K562 (cell line): ENCODE results near the gene NRN1L. TPM values are rescaled to one million over a fixed set of nuclear protein-coding genes. Genes with fewer than 3 reads are reported as not detected.

Experiments
- AFF4 ChIP-seq: sonication (generic); formaldehyde crosslinking; IDR thresholded peaks from 2 replicates; pipeline ENCODE4 v1.8.0; 2023; ENCODE audit warnings: mild to moderate bottlenecking, missing genetic modification reagents
- ARID2 ChIP-seq: fragments of 450-650 bp; IDR thresholded peaks from 2 replicates; pipeline ENCODE4 v1.6.1; 2017; ENCODE audit warnings: antibody characterized with exemption, mild to moderate bottlenecking
- ATF1 ChIP-seq, 2 experiments: fragments of 450-650 bp in 1 of 2; IDR thresholded peaks; 2 replicates each; pipeline ENCODE4 v1.6.1; 2016; ENCODE audit warnings: missing compliant biosample characterization in 1 of 2, missing genetic modification characterization in 1 of 2
- CHD2 ChIP-seq: IDR thresholded peaks from 2 replicates; pipeline ENCODE4 v1.6.1; 2011; ENCODE audit warnings: low read depth, low read length
- CTCF ChIP-seq, 3 experiments: IDR thresholded peaks in 2 of 3; conservative IDR thresholded peaks in 1 of 3; 2 replicates each; pipeline ENCODE4 v1.5.1; 2011 to 2012; ENCODE audit warnings: low read length in 3 of 3, mild to moderate bottlenecking in 3 of 3, control low read depth in 2 of 3, improper control_type of control experiment in 1 of 3, inconsistent platforms in 1 of 3, low read depth in 1 of 3, mixed read lengths in 1 of 3, moderate library complexity in 1 of 3; ENCODE audit not compliant: insufficient read depth in 2 of 3
- ETV5 ChIP-seq: sonication (generic); formaldehyde crosslinking; IDR thresholded peaks from 2 replicates; pipeline ENCODE4 v1.4.0; 2020; ENCODE audit warnings: low read depth, mild to moderate bottlenecking, missing genetic modification reagents
- IRF1 ChIP-seq: sonication (generic); formaldehyde crosslinking; IDR thresholded peaks from 2 replicates; pipeline ENCODE4 v1.8.0; 2022; ENCODE audit warnings: missing genetic modification reagents, mild to moderate bottlenecking, borderline replicate concordance
- KLF16 ChIP-seq: IDR thresholded peaks from 2 replicates; pipeline ENCODE4 v1.6.1; 2016; ENCODE audit warnings: antibody characterized with exemption
- MEF2A ChIP-seq: IDR thresholded peaks from 2 replicates; pipeline ENCODE4 v1.6.1; 2011; ENCODE audit warnings: low read depth, mild to moderate bottlenecking, low read length, moderate library complexity; ENCODE audit not compliant: control insufficient read depth
- RHOXF2B ChIP-seq: fragments of 250-450 bp; sonication (Bioruptor Pico); conservative IDR thresholded peaks from 2 replicates; pipeline ENCODE4 v1.5.1; 2021
- SMC3 ChIP-seq: conservative IDR thresholded peaks from 2 replicates; pipeline ENCODE4 v1.6.1; 2011; ENCODE audit warnings: low read depth, low read length, improper control_type of control experiment; ENCODE audit not compliant: insufficient read depth
- TARDBP ChIP-seq: fragments of 450-650 bp; IDR thresholded peaks from 2 replicates; pipeline ENCODE4 v1.6.1; 2016
- TFE3 ChIP-seq: fragments of 450-650 bp; formaldehyde crosslinking; IDR thresholded peaks from 2 replicates; pipeline ENCODE4 v1.4.0; 2020; ENCODE audit warnings: mild to moderate bottlenecking, mixed read lengths
- XRCC5 ChIP-seq: fragments of 200-400 bp; formaldehyde crosslinking; IDR thresholded peaks from 2 replicates; pipeline ENCODE4 v1.6.1; 2017; ENCODE audit warnings: low read depth, mild to moderate bottlenecking, low read length
- ZNF696 ChIP-seq: fragments of 250-450 bp; sonication (Bioruptor Pico); conservative IDR thresholded peaks from 2 replicates; pipeline ENCODE4 v1.4.0; 2020; ENCODE audit warnings: mild to moderate bottlenecking, moderate library complexity
- ZNF740 ChIP-seq, 3 experiments: fragments of 200-800 bp in 1 of 3; sonication (Bioruptor generic) in 1 of 3; sonication (generic) in 1 of 3; formaldehyde crosslinking in 1 of 3; IDR thresholded peaks; 2 replicates each; pipeline versions ENCODE4 v1.6.1 to v1.8.0; 2016 to 2022; ENCODE audit warnings: mild to moderate bottlenecking in 2 of 3, missing compliant biosample characterization in 2 of 3, missing genetic modification characterization in 2 of 3, missing genetic modification reagents in 1 of 3
- polyA plus RNA-seq, 8 experiments: library from polyadenylated mRNA; depleted of rRNA in 4 of 8; stranded (reverse) in 5 of 8; unstranded in 3 of 8; fragments of >200 nt; fragmentation: Nextera tagmentation in 2 of 8; fragmentation: Illumina TruSeq in 1 of 8; extraction: Ambion mirVana in 2 of 8; extraction: Trizol in 1 of 8; gene quantifications; 2 replicates each; pipeline versions ENCODE4 v1.2.1 to v1.2.3, GENCODE V29; 2011 to 2014; ENCODE audit warnings: inconsistent platforms in 1 of 8, missing spikeins in 1 of 8
- total RNA-seq, 7 experiments: library from RNA; depleted of rRNA in 6 of 7; stranded (reverse); fragments of >200 nt in 6 of 7; fragmentation: Illumina TruSeq in 2 of 7; extraction: Trizol in 2 of 7; gene quantifications; 2 replicates each; pipeline versions ENCODE4 v1.2.1 to v1.2.3, GENCODE V29; 2011 to 2021; ENCODE audit warnings: low replicate concordance in 1 of 7
- TF ChIP-seq, protein P1 (sequence below): fragments of 450-650 bp; formaldehyde crosslinking; IDR thresholded peaks from 2 replicates; pipeline ENCODE4 v1.4.0; 2020; ENCODE audit warnings: mild to moderate bottlenecking, moderate library complexity

Gene NRN1L
- total and polyA plus RNA-seq, 9 of the 15 experiments (the other 6 are each of a cell fraction or from before 2014, with no cell fraction given) = 0.22 to 0.86 (median 0.61) TPM; not detected in 5

DNA sequence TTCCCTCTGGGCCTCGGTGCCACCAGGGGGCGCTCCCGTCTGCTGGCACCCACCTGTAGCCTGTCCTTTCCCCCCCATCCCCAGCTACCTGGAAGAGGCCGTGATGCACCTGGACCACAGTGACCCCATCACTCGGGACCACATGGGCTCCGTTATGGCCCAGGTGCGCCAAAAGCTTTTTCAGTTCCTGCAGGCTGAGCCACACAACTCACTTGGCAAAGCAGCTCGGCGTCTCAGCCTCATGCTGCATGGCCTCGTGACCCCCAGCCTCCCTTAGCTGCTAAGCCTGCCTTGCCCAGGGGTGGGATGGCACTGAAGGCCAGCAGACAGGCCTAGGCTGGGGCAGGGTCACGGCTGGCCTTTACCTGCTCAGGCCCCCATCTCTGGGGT, 818 bp upstream of the NRN1L start (continued):
- TF ChIP-seq IRF1 = no peak
- no peak for TF ChIP-seq AFF4 (CRISPR knock-in tag)
- 0 out of 2 replicates have a peak, but pooled peaks have one; percentile 17 for TF ChIP-seq KLF16
- TF ChIP-seq TFE3 (CRISPR knock-in tag) = no peak
- TF ChIP-seq CTCF (IDR thresholded peaks at IDR 0.05 in 2 of 3, conservative IDR thresholded peaks at IDR 0.05 in 1 of 3; ENCODE audit: insufficient read depth in 2 of 3, low read depth in 1 of 3, low read length in 3 of 3) = peak; percentile 81 to 83 (median 81)
- TF ChIP-seq, protein P1, sequence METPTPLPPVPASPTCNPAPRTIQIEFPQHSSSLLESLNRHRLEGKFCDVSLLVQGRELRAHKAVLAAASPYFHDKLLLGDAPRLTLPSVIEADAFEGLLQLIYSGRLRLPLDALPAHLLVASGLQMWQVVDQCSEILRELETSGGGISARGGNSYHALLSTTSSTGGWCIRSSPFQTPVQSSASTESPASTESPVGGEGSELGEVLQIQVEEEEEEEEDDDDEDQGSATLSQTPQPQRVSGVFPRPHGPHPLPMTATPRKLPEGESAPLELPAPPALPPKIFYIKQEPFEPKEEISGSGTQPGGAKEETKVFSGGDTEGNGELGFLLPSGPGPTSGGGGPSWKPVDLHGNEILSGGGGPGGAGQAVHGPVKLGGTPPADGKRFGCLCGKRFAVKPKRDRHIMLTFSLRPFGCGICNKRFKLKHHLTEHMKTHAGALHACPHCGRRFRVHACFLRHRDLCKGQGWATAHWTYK (CRISPR knock-in tag) = no peak
- no peak for TF ChIP-seq ZNF696 (CRISPR knock-in tag)
- TF ChIP-seq RHOXF2B (CRISPR knock-in tag) = no peak
- peak; percentile 92 for TF ChIP-seq ZNF740 (CRISPR knock-in tag; IDR thresholded peaks at IDR 0.05)
- TF ChIP-seq ZNF740 (tag; IDR thresholded peaks at IDR 0.05) = peak in 1 of 2 experiments; percentile 67; a peak in 1 of 4 replicates
- no peak for TF ChIP-seq CHD2
- TF ChIP-seq MEF2A = no peak
- no peak for TF ChIP-seq TARDBP
- TF ChIP-seq ETV5 (CRISPR knock-in tag) = no peak
- TF ChIP-seq XRCC5 = 0 out of 2 replicates have a peak, but pooled peaks have one; percentile 32
- peak; percentile 77 for TF ChIP-seq SMC3
- TF ChIP-seq ARID2 = peak; percentile 56; the same call in 1 of the 2 replicates
- TF ChIP-seq ATF1 (CRISPR knock-in tag; IDR thresholded peaks at IDR 0.05) = no peak
- TF ChIP-seq ATF1 (tag; IDR thresholded peaks at IDR 0.05) = no peak
